Neutrophil (primary cell): Measurements from ENCODE around the gene NAT10.

Experiments
- H3K27ac ChIP-seq: fragments of 200-600 bp; sonication (generic); 2 replicates; pipeline ENCODE4 v1.5.1; 2016; ENCODE audit warnings: mild to moderate bottlenecking, moderate library complexity
- H3K27me3 ChIP-seq: fragments of 200-600 bp; sonication (generic); 2 replicates; pipeline ENCODE4 v1.6.0; 2016; ENCODE audit warnings: mild to moderate bottlenecking
- H3K36me3 ChIP-seq: fragments of 200-600 bp; sonication (generic); 2 replicates; pipeline ENCODE4 v1.5.1; 2017
- H3K4me1 ChIP-seq, 2 experiments: fragments of 200-600 bp in 1 of 2; sonication (generic) in 1 of 2; 1 replicate in 1 of 2; 2 replicates in 1 of 2; pipeline versions ENCODE4 v1.5.1 to v1.6.1; 2013 to 2016; ENCODE audit warnings: low read depth in 1 of 2, low read length in 1 of 2, mild to moderate bottlenecking in 1 of 2, moderate library complexity in 1 of 2; ENCODE audit not compliant: control insufficient read depth in 1 of 2, insufficient read depth in 1 of 2
- H3K4me3 ChIP-seq, 2 experiments: fragments of 200-600 bp in 1 of 2; sonication (generic) in 1 of 2; 1 replicate in 1 of 2; 2 replicates in 1 of 2; pipeline ENCODE4 v1.5.1; 2013 to 2016; ENCODE audit warnings: low read depth in 1 of 2, low read length in 1 of 2, mild to moderate bottlenecking in 1 of 2, moderate library complexity in 1 of 2
- H3K9me3 ChIP-seq: fragments of 200-600 bp; sonication (generic); 2 replicates; pipeline ENCODE4 v1.5.1; 2016
- CTCF ChIP-seq: fragments of 200-600 bp; sonication (generic); IDR thresholded peaks from 2 replicates; pipeline ENCODE4 v1.5.1; 2016; ENCODE audit warnings: antibody characterized with exemption

Gene NAT10

GRCh38 chr11:34174412-34175041 is 69.1 kb downstream of the NAT10 start:
- Histone ChIP-seq H3K36me3 (peaks cover 18% of the 10 kb centered on the region), H3K27ac (no peak overlapping the region), H3K4me1 (peaks cover 0 to 6% of the 10 kb centered on the region in 2 experiments), H3K4me3 (peak overlapping the region; percentile 10 to 44), H3K27me3 (peaks cover 5% of the 10 kb centered on the region), H3K9me3 (no peaks in the 10 kb centered on the region)
- TF ChIP-seq CTCF, result peak; percentile 61

- H3K4me1 ChIP-seq, result peaks cover 0 to 6% of the 10 kb centered on the region in 2 experiments
- H3K36me3 ChIP-seq, result peaks cover 11% of the 10 kb centered on the region
- H3K4me3 ChIP-seq, result no peak overlapping the region
- no peaks in the 10 kb centered on the region for H3K9me3 ChIP-seq
- H3K27me3 ChIP-seq, result peaks cover 5% of the 10 kb centered on the region
- H3K27ac ChIP-seq, result no peak overlapping the region
- no peak for TF ChIP-seq CTCF
These were observed 70.0 kb downstream of the NAT10 start for GRCh38 chr11:34175284-34176019.

GRCh38 chr11:34176751-34177209 is 71.4 kb downstream of the NAT10 start:
- Histone ChIP-seq H3K36me3 (peaks cover 6% of the 10 kb centered on the region), H3K27me3 (peaks cover 5% of the 10 kb centered on the region), H3K4me3 (no peak overlapping the region), H3K27ac (no peak overlapping the region), H3K4me1 (peaks cover 0 to 6% of the 10 kb centered on the region in 2 experiments), H3K9me3 (no peaks in the 10 kb centered on the region)
- TF ChIP-seq CTCF, result no peak

GRCh38 chr11:34178209-34178821 is 72.9 kb downstream of the NAT10 start:
- Histone ChIP-seq H3K27ac (no peak overlapping the region), H3K27me3 (peaks cover 5% of the 10 kb centered on the region), H3K4me1 (peaks cover 0 to 6% of the 10 kb centered on the region in 2 experiments), H3K36me3 (no peaks in the 10 kb centered on the region), H3K9me3 (no peaks in the 10 kb centered on the region), H3K4me3 (no peak overlapping the region)
- TF ChIP-seq CTCF, result no peak

- Histone ChIP-seq H3K36me3 (no peaks in the 10 kb centered on the region), H3K4me1 (peaks cover 0 to 6% of the 10 kb centered on the region in 2 experiments), H3K4me3 (no peak overlapping the region), H3K27ac (no peak overlapping the region), H3K9me3 (no peaks in the 10 kb centered on the region), H3K27me3 (peaks cover 5% of the 10 kb centered on the region)
- no peak for TF ChIP-seq CTCF
These were observed 73.7 kb downstream of the NAT10 start for GRCh38 chr11:34179026-34179675.
